Sigmoid colon (tissue), 4 donors: ENCODE results near the gene SIGLEC12.

Experiments
- CTCF ChIP-seq, 4 experiments: fragments of 450-650 bp in 3 of 4; fragments of 200-600 bp in 1 of 4; IDR thresholded peaks; one replicate each; pipeline ENCODE4 v1.5.1; 2016 to 2019; ENCODE audit warnings: antibody characterized with exemption in 4 of 4, mild to moderate bottlenecking in 3 of 4, moderate library complexity in 2 of 4
- EP300 ChIP-seq, 4 donors: sonication (generic); formaldehyde crosslinking; IDR thresholded peaks; one replicate each; pipeline ENCODE4 v1.6.1; 2017; ENCODE audit warnings: antibody characterized with exemption in 4 of 4
- POLR2A ChIP-seq, 2 donors: fragments of 450-650 bp; IDR thresholded peaks; one replicate each; pipeline ENCODE4 v1.6.1; 2016; ENCODE audit warnings: antibody characterized with exemption in 2 of 2, mild to moderate bottlenecking in 2 of 2, moderate library complexity in 2 of 2
- POLR2AphosphoS5 ChIP-seq, 4 donors: sonication (generic); formaldehyde crosslinking; IDR thresholded peaks; one replicate each; pipeline ENCODE4 v1.6.1; 2017; ENCODE audit warnings: antibody characterized with exemption in 4 of 4

GRCh38 chr19:51458899-51459505 is 42.6 kb downstream of the SIGLEC12 start:
- TF ChIP-seq CTCF (IDR thresholded peaks at IDR 0.05) (no peak), POLR2A (IDR thresholded peaks at IDR 0.05) (no peak), POLR2AphosphoS5 (IDR thresholded peaks at IDR 0.05) (no peak), EP300 (IDR thresholded peaks at IDR 0.05) (no peak)
